Stimulated activated CD8-positive, alpha-beta memory T cell treated with anti-CD3 and anti-CD28 coated beads, Interleukin-15, amount 100 ng/mL, for 48 hours (primary cell): Measurements from ENCODE around the gene CLDN4.
"Not testable (repeated sequence)": the region's sequence is repeated elsewhere in the genome, so short reads cannot be mapped to it uniquely, and the experiment has no call there.

Source experiments
- DNase-seq, 2 donors: peaks; one replicate each; pipeline ENCODE4 v3.0.0-alpha.2; 2020; ENCODE audit warnings: low read depth in 2 of 2

CLDN4 gene

GRCh38 chr7:73823873-73824592 lies 6.8 kb upstream of the CLDN4 start:
- DNase-seq: no peak

- DNase-seq: no peak
Observed at GRCh38 chr7:73824986-73825385, 5.8 kb upstream of the CLDN4 start.

GRCh38 chr7:73827567-73828106 lies 3.2 kb upstream of the CLDN4 start:
- DNase-seq: no peak

DNA sequence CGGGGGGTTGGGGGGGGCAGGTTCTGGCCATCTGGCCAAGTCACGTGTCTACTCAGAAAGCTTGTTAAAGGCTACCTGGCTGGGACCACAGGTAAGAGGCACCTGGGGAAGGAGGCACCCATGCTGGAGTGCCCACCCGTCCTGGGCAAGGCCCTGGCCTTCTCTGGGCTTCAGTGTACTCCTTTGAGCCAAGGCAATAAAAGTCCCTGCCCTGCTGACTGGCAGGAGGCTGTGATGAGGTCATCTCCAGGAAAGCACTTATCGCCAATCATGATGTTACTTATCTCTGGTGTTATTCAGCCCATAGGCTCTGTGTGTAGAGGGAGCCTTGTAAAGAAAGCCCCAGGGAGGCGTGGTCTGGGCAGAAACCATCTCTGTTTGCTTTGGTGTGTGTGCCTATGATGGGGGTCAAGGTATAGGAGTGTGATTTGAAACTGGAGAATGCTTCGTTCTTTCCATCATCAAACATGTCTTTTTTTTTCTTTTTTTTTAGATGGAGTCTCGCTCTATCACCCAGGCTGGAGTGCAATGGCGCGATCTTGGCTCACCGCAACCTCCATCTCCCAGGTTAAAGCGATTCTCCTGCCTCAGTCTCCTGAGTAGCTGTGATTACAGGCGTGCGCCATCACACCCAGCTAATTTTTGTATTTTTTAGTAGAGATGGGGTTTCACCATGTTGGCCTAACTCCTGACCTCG lies 2.5 kb upstream of the CLDN4 start:
- no peak for DNase-seq

- no peak for DNase-seq
Observed at GRCh38 chr7:73828972-73829371, 1.8 kb upstream of the CLDN4 start.

DNA sequence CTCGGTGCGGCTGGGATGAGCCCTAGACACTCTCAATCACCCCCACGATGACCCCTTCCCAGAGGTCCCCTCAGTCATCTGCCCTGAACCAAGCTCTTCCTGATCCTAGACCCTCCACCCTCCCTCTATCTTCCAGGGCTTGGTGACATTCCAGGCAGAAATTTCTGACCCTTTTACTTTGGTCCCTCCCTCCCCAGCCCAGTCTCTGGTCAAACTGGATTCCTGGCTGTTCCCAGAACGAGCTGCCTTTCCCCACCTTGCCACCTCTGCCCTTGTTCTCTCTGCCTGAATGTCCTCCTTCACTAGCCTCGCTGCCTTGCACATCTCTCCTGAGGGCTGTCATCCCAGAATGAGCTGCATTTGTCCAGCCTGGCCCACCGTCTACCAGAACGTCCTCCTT lies 1.3 kb upstream of the CLDN4 start:
- no peak for DNase-seq

- DNase-seq: no peak
Observed at GRCh38 chr7:73829921-73830680, 695 bp upstream of the CLDN4 start.

GRCh38 chr7:73831584-73831833 lies 713 bp downstream of the CLDN4 start:
- DNase-seq: no peak

- DNase-seq: no peak
Observed at GRCh38 chr7:73831834-73832651, 1.2 kb downstream of the CLDN4 start.

GRCh38 chr7:73832806-73833205 lies 2.0 kb downstream of the CLDN4 start:
- no peak for DNase-seq

GRCh38 chr7:73833251-73833919 lies 2.6 kb downstream of the CLDN4 start:
- DNase-seq: no peak

GRCh38 chr7:73834626-73835191 lies 3.9 kb downstream of the CLDN4 start:
- DNase-seq: no peak

- not testable (repeated sequence) for DNase-seq
Observed at GRCh38 chr7:73837167-73837566, 6.4 kb downstream of the CLDN4 start.

DNA sequence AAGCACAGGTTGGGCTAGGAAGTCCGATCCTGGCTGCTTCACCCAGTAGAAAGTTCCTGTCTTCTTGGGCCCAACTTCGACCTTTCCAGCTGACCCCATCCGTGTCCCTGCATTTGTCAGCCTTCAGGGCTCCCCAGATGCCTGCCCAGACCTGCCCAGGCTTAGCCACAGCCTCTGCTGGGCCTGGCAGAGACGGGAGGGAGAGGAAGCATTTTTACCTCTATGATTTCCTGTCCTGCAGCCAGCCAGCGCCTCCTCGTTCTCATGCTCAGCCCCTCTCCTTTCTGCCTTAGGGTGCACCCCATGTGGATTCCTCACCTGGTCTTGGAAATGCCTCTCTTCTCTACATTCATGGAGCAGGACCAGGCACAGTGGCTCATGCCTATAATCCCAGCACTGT lies 7.8 kb downstream of the CLDN4 start:
- no peak for DNase-seq

DNA sequence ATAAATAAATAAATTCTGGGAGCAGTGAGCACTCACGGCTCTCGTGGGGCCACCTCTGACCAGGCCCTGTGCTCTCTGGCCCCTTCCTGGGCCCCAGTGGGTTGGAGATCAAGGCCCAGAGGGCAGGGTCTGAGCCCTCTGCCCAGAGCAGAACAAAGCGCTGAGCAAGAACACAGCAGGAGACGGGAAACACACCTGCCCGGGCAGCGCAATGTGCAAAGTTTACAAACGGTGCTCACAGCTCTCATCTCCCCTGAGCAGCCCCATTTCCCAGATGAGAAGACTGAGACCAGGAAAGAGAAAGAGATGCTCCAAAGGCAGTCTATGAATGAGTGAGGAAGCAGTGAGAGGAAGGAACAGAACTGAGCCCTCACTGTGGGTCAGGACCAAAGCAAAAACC lies 8.5 kb downstream of the CLDN4 start:
- DNase-seq: no peak

- DNase-seq: no peak
Observed at GRCh38 chr7:73839743-73840714, 9.2 kb downstream of the CLDN4 start.

DNA sequence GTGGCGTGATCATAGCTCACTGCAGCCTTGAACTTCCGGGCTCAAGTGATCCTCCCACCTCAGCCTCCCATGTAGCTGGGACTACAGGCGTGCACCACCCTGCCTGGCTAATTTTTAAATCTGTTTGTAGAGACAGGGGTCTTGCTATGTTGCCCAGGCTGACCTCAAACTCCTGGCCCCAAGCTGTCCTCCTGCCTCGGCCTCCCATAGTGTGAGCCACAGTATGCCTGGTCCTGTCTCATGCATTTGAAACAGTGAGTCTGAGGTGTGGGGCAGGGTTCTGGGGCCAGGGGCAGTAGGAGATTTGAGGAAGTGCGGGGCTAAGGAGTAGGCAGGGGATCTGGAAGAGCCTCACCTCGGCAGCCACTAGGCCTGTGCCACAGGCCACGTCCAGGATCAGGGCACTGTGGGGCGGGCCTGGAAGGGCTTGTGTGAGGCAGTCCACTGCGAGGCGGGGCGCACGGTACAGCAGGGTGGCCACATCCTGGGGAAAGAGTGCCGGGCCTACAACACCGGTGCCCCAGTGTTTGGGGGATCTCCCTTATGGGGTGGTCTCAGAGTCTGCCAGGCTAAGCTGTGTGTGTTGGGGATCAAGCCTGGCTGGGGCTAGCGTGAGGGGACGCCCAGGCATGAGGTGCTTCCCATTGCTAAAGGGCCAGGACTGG lies 10.1 kb downstream of the CLDN4 start:
- DNase-seq: no peak

- no peak for DNase-seq
Observed at GRCh38 chr7:73841689-73842066, 10.9 kb downstream of the CLDN4 start.
